HepG2 (cell line): ENCODE results near the gene LYPD8.

Source experiments
- AKAP8 ChIP-seq: sonication (generic); formaldehyde crosslinking; IDR thresholded peaks from 2 replicates; pipeline ENCODE4 v1.5.1; 2020; ENCODE audit warnings: mild to moderate bottlenecking, missing genetic modification reagents
- CBFB ChIP-seq: sonication (generic); formaldehyde crosslinking; IDR thresholded peaks from 2 replicates; pipeline ENCODE4 v1.4.0; 2020; ENCODE audit warnings: missing genetic modification reagents
- CTCF ChIP-seq: sonication (generic); formaldehyde crosslinking; IDR thresholded peaks from 2 replicates; pipeline ENCODE4 v1.5.0; 2020; ENCODE audit warnings: mild to moderate bottlenecking, missing genetic modification reagents, moderate library complexity
- ETS1 ChIP-seq: sonication (generic); formaldehyde crosslinking; IDR thresholded peaks from 2 replicates; pipeline ENCODE4 v1.4.0; 2020; ENCODE audit warnings: missing genetic modification reagents
- HMG20B ChIP-seq: conservative IDR thresholded peaks from 2 replicates; pipeline ENCODE4 v1.6.1; 2016; ENCODE audit warnings: missing genetic modification reagents, missing compliant biosample characterization
- MED8 ChIP-seq: sonication (generic); formaldehyde crosslinking; IDR thresholded peaks from 2 replicates; pipeline ENCODE4 v1.8.1; 2023; ENCODE audit warnings: mild to moderate bottlenecking, missing genetic modification reagents; ENCODE audit not compliant: insufficient replicate concordance
- POLR2AphosphoS5 ChIP-seq: IDR thresholded peaks from 2 replicates; pipeline ENCODE4 v1.6.1; 2012; ENCODE audit warnings: low read depth, low read length
- ZNF589 ChIP-seq: sonication (generic); formaldehyde crosslinking; conservative IDR thresholded peaks from 2 replicates; pipeline ENCODE4 v1.8.0; 2022; ENCODE audit warnings: mild to moderate bottlenecking, moderate library complexity, missing genetic modification reagents
- TF ChIP-seq, protein P1 (sequence below): sonication (generic); formaldehyde crosslinking; IDR thresholded peaks from 2 replicates; pipeline ENCODE4 v1.5.1; 2020; ENCODE audit warnings: missing genetic modification reagents, mild to moderate bottlenecking, borderline replicate concordance

- TF ChIP-seq, protein P1, sequence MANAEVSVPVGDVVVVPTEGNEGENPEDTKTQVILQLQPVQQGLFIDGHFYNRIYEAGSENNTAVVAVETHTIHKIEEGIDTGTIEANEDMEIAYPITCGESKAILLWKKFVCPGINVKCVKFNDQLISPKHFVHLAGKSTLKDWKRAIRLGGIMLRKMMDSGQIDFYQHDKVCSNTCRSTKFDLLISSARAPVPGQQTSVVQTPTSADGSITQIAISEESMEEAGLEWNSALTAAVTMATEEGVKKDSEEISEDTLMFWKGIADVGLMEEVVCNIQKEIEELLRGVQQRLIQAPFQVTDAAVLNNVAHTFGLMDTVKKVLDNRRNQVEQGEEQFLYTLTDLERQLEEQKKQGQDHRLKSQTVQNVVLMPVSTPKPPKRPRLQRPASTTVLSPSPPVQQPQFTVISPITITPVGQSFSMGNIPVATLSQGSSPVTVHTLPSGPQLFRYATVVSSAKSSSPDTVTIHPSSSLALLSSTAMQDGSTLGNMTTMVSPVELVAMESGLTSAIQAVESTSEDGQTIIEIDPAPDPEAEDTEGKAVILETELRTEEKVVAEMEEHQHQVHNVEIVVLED (CRISPR knock-in tag) = no peak
- TF ChIP-seq AKAP8 (CRISPR knock-in tag) (no peak), MED8 (no peak), CTCF (CRISPR knock-in tag) (no peak), ETS1 (CRISPR knock-in tag) (no peak), CBFB (CRISPR knock-in tag) (no peak), ZNF589 (CRISPR knock-in tag) (no peak), POLR2AphosphoS5 (no peak), HMG20B (no peak)
These were observed 34.9 kb upstream of the LYPD8 start for GRCh38 chr1:248790456-248790855.
